GM12873 (cell line): ENCODE measurements around the gene HTR4.

Experiments used
- CTCF ChIP-seq: IDR thresholded peaks from 2 replicates; pipeline ENCODE4 v1.5.1; 2012; ENCODE audit warnings: low read depth, mild to moderate bottlenecking, moderate library complexity, low read length, control low read depth; ENCODE audit not compliant: insufficient read depth; ENCODE audit errors: missing control alignments

HTR4 gene

DNA sequence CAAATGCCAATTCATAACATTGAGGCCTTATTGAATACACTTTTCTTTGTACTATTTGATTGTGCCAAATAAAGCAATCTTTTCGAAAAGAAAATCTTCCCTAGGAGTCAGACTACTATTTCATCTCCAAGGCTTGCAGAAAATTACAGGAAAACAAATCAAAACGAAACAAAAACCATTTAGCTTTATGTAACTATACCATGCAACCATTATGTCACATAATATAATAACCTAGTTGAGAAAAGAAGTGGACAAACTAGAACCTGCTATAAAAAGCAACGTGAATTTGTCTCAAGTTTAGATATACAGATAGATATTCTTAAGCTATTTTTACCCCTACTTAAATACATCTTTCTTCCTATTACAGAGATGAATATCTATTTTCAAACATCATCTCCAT lies 18.0 kb downstream of the HTR4 start:
- no peak for TF ChIP-seq CTCF

DNA sequence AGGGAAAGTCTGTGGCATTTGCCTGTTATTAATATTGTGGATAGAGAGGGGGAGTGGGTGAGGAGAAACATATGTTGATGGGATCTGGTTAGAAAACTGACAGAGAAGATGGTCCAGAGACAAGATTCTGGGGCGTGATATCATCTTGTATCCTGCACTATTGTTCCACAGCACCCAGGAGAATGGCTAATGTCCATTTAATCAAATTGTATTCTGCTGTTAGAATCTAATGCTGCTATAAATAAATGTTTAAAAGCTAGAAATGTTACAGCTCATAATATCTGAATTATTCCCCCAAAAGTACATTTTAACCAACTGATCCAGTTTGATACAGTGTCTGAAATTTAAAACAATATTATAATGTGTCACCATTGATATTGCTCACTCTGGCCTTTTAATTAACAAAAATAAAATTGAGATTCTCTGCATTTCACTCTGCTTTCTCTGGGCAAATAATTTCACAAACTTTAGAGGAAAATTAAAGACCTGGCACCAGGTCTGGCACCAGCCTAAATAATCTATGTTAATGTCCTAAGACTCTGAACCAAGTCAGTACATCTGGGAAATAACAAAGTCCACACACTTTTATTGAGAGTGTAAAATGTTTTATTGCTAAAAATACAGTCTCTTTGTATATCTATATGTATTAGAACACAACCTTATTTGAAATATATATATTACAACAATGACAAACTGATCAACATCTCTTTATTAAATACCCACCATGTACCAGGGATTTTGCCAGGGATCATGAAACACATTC lies 18.8 kb downstream of the HTR4 start:
- TF ChIP-seq CTCF = no peak

DNA sequence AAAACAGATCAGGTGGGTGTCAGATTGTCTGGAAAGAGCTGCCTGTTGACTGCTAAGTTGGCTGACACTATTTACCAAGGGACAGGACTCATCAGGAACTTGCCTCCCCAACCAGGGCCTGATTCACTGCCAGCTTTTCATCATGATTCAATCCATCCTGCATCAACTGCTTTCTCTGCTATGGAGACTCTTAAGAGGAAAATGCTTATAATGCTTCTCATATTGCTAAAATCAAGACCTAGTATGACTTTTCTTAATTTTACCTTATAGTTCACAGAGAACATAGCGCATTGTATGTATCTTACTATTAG lies 21.3 kb downstream of the HTR4 start:
- no peak for TF ChIP-seq CTCF

- TF ChIP-seq CTCF = no peak
Observed at GRCh38 chr5:148632255-148633066, 21.9 kb downstream of the HTR4 start.

DNA sequence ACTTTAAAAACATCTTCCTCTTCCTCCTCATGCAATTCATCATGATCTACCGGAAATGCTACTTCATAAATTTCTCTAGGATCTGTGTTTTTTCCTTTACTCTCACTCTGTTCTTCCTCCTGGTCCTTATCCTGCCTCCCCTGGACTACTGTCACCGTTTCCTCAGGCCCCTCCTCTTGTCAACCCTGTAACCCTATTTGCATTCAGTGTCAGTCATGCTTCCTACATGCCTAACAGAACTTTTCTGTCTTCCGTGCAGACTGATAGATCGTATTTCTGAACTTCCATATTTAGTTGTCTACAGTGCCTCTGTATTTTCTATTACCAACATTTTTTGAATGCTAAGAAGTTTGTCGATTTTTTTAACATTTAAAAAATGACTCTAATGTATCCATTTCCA lies 27.3 kb downstream of the HTR4 start:
- no peak for TF ChIP-seq CTCF

GRCh38 chr5:148626081-148626613 lies 28.2 kb downstream of the HTR4 start:
- TF ChIP-seq CTCF = no peak

GRCh38 chr5:148625250-148625649 lies 29.1 kb downstream of the HTR4 start:
- no peak for TF ChIP-seq CTCF
